Ishikawa (cell line): ENCODE measurements around the gene OPN5.

Source experiments
- CEBPB ChIP-seq: IDR thresholded peaks from 2 replicates; pipeline ENCODE4 v1.6.1; 2012
- CREB1 ChIP-seq: IDR thresholded peaks from 2 replicates; pipeline ENCODE4 v1.6.1; 2012; ENCODE audit warnings: low read depth
- EGR1 ChIP-seq: IDR thresholded peaks from 2 replicates; pipeline ENCODE4 v1.6.1; 2012
- EP300 ChIP-seq: IDR thresholded peaks from 2 replicates; pipeline ENCODE4 v1.6.1; 2012; ENCODE audit warnings: borderline replicate concordance
- FOXM1 ChIP-seq: IDR thresholded peaks from 2 replicates; pipeline ENCODE4 v1.6.1; 2012; ENCODE audit warnings: low read depth, borderline replicate concordance
- NFIC ChIP-seq: IDR thresholded peaks from 2 replicates; pipeline ENCODE4 v1.6.1; 2012
- RAD21 ChIP-seq: IDR thresholded peaks from 2 replicates; pipeline ENCODE4 v1.6.1; 2012; ENCODE audit warnings: low read depth
- TAF1 ChIP-seq: IDR thresholded peaks from 2 replicates; pipeline ENCODE4 v1.6.1; 2012; ENCODE audit warnings: low read depth, mild to moderate bottlenecking
- TCF12 ChIP-seq: IDR thresholded peaks from 2 replicates; pipeline ENCODE4 v1.6.1; 2012; ENCODE audit warnings: low read depth
- TEAD4 ChIP-seq: IDR thresholded peaks from 2 replicates; pipeline ENCODE4 v1.6.1; 2012
- YY1 ChIP-seq: IDR thresholded peaks from 2 replicates; pipeline ENCODE4 v1.6.1; 2012; ENCODE audit warnings: low read depth
- ZBTB7A ChIP-seq: IDR thresholded peaks from 2 replicates; pipeline ENCODE4 v1.6.1; 2012; ENCODE audit warnings: low read depth
- TF ChIP-seq, protein P1 (sequence below): IDR thresholded peaks from 2 replicates; pipeline ENCODE4 v1.6.1; 2012
- TF ChIP-seq, protein P2 (sequence below): IDR thresholded peaks from 2 replicates; pipeline ENCODE4 v1.6.1; 2012
- TF ChIP-seq, protein P3 (sequence below): IDR thresholded peaks from 2 replicates; pipeline ENCODE4 v1.6.1; 2012; ENCODE audit warnings: low read depth, mild to moderate bottlenecking

The OPN5 gene

DNA sequence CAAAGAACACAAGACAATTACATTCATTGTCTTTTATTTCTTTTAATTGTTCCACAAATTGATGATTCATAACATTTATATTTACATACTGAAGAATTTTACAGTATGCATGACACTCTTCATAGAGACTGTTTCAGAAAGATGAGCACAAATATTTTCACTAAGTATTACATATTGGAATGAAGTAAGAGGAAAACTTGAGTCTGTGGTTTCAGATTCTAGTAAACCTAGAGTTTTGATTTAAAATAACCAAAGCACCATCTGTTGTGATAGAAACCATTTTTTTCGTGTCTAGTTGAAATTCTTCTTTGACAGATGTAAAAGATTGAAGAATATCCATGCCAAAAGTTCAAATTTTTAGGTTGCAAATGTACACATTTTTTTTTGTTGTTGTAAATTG, 32.1 kb upstream of the OPN5 start:
- TF ChIP-seq CEBPB (no peak), ZBTB7A (no peak), RAD21 (no peak), NFIC (no peak), EP300 (no peak), YY1 (no peak), CREB1 (no peak), TEAD4 (no peak), FOXM1 (no peak), TAF1 (no peak), EGR1 (no peak)
- TF ChIP-seq, protein P1, sequence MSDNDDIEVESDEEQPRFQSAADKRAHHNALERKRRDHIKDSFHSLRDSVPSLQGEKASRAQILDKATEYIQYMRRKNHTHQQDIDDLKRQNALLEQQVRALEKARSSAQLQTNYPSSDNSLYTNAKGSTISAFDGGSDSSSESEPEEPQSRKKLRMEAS, result no peak
- TF ChIP-seq, protein P2, sequence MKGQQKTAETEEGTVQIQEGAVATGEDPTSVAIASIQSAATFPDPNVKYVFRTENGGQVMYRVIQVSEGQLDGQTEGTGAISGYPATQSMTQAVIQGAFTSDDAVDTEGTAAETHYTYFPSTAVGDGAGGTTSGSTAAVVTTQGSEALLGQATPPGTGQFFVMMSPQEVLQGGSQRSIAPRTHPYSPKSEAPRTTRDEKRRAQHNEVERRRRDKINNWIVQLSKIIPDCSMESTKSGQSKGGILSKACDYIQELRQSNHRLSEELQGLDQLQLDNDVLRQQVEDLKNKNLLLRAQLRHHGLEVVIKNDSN, result no peak
- TF ChIP-seq, protein P3, sequence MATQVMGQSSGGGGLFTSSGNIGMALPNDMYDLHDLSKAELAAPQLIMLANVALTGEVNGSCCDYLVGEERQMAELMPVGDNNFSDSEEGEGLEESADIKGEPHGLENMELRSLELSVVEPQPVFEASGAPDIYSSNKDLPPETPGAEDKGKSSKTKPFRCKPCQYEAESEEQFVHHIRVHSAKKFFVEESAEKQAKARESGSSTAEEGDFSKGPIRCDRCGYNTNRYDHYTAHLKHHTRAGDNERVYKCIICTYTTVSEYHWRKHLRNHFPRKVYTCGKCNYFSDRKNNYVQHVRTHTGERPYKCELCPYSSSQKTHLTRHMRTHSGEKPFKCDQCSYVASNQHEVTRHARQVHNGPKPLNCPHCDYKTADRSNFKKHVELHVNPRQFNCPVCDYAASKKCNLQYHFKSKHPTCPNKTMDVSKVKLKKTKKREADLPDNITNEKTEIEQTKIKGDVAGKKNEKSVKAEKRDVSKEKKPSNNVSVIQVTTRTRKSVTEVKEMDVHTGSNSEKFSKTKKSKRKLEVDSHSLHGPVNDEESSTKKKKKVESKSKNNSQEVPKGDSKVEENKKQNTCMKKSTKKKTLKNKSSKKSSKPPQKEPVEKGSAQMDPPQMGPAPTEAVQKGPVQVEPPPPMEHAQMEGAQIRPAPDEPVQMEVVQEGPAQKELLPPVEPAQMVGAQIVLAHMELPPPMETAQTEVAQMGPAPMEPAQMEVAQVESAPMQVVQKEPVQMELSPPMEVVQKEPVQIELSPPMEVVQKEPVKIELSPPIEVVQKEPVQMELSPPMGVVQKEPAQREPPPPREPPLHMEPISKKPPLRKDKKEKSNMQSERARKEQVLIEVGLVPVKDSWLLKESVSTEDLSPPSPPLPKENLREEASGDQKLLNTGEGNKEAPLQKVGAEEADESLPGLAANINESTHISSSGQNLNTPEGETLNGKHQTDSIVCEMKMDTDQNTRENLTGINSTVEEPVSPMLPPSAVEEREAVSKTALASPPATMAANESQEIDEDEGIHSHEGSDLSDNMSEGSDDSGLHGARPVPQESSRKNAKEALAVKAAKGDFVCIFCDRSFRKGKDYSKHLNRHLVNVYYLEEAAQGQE, result no peak

DNA sequence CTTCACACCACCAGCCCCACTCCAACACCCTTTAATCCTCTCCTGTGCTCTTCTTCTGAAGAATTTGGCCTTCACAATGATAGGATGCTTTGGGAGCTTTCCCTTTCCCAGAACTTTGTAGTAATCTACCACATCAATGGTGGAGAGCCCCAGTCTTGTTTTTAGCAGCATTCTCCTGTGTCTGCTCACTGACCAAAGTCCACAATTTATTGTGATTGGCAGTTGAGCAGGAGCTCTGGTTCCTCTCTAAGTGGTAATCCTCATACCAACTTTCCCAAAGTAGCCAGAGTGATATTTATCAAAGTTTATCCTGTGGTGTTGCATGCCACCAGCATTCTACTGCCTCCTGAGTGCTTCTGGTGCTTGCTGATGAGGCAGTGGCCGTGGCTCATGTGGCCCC, 29.0 kb upstream of the OPN5 start:
- TF ChIP-seq, protein P2, result no peak
- TF ChIP-seq NFIC, result no peak
- TF ChIP-seq, protein P1, result no peak

DNA sequence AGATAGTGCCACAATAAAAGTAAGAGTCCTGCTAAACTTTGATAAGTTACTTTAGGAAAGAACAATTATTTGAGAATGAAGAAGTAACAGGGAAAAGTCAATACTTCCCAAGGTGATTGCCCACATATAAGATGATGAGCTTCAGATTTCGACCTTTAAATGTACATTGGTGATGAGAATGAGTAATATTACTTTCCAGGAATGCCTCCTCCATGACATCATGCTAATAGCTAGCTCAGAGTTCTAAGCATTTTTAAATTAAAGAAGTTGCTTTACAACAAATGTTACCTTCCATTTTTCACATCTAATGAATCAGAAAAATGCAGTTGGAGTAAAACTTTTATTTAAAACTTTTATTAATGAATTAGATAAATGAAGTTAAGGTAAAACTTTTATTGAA, 22.5 kb upstream of the OPN5 start:
- no peak for TF ChIP-seq CREB1
- no peak for TF ChIP-seq EP300
- TF ChIP-seq YY1, result no peak
- no peak for TF ChIP-seq FOXM1
- TF ChIP-seq TAF1, result no peak
- TF ChIP-seq, protein P2, result no peak
- no peak for TF ChIP-seq TCF12
- TF ChIP-seq EGR1, result no peak
- TF ChIP-seq ZBTB7A, result no peak
- TF ChIP-seq, protein P1, result no peak
- TF ChIP-seq RAD21, result no peak
- no peak for TF ChIP-seq CEBPB

DNA sequence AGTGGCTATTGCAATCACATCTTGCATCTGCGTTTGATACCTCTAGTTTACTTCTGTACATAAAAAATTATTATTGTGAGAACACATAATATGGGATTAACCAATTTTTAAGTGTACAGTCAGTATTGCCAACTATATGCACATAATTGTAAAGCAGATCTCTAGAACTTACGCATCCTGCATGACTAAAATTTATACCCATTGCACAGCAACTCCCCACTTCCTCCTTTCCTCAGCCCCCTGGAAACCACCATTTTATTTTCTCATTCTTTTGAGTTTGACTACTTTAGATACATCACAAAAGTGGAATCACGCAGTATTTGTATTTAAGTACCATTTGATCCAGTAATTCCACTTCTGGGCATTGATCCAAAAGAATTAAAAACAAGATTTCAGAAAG, 19.3 kb upstream of the OPN5 start:
- no peak for TF ChIP-seq FOXM1
- TF ChIP-seq, protein P3, result no peak
- no peak for TF ChIP-seq YY1
- no peak for TF ChIP-seq ZBTB7A
- TF ChIP-seq RAD21, result no peak
- no peak for TF ChIP-seq NFIC

DNA sequence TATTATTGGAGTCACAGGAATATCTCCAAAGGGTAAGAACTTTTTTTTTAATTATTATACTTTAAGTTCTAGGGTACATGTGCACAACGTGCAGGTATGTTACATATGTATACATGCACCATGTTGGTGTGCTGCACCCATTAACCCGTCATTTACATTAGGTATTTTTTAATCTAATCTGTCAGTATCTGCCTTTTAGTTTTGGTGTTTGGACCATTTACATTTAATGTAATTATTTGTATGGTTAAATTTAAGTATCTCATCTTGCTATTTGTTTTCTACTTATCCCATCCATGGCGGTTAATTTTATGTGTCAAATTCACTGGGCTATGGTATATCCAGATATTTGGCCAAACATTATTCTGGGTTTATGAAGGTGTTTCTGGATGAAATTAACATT, 15.4 kb upstream of the OPN5 start:
- no peak for TF ChIP-seq EP300
- no peak for TF ChIP-seq CREB1
- TF ChIP-seq, protein P2, result no peak
- no peak for TF ChIP-seq TCF12
- TF ChIP-seq, protein P1, result no peak
- TF ChIP-seq, protein P3, result no peak
- no peak for TF ChIP-seq EGR1
- TF ChIP-seq CEBPB, result no peak
- no peak for TF ChIP-seq YY1
- no peak for TF ChIP-seq NFIC
- TF ChIP-seq RAD21, result no peak
- TF ChIP-seq ZBTB7A, result no peak
- TF ChIP-seq TEAD4, result no peak
- no peak for TF ChIP-seq TAF1
- no peak for TF ChIP-seq FOXM1
